ENCODE measurements around the gene STOM.

The STOM gene

DNA sequence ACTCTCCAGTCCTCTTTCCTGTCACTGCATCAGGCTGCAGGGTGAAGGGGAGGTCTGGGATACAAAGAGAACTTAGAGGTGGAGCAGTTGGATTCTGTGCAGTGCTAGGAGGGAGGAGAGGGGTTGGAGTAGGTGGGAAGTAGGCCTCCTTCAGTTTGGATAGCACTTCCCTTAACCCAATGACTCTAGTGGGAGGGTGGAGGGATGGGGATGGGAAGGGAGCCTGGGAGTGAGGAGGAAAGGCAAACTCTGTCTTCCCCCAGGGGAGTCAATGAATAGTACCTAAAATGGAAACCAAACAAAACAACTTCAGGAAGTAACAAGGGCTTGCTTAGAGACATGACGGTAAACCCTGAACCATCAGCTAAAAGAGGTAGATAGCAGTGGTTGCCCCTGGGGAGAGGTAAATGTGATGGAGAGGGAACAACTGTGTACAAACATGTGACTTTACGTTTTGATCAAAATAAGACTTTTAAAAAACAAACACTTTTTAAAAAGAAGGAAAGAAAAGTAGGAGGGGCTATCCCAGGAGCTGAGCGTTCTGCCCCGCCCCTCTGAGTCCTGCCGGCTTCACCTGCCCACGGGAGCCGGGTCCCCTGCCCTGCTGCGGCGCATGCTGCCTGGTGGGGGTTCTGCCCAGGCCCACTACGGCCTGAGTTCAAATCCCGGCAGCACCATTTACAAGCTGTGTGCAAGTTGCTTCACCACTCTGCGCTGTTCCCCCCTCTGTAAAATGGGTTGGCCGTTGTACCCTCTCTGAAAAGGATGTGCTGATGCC, 71.2 kb downstream of the STOM start:
- peak; percentile 69 for DNase-seq

DNA sequence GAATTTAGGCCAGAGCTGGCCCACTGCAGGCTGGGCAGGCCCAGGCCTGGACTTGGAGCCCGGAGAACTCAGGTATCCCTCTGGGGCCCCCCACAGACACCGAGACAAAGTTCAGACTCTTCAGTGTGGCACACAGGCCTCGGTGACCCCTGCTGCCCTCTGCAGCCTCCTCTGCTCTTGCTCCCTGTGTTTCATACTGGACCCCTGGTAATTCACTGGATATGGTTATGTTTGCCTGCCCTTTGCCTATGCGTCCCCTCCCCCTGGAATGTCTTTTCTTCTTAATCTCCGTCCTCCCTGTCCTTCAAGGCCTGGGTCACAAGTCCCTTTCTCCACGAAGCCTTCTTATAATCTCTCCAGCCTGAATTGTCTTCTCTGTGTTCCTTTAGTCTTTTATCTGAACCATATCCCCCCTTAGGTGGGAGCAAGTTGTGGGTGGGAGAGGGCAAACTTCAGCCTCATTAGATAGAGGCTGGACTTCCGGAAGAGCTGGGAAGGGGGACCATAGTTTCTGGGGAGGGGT, 72.0 kb downstream of the STOM start:
- peak; percentile 37 for DNase-seq

DNA sequence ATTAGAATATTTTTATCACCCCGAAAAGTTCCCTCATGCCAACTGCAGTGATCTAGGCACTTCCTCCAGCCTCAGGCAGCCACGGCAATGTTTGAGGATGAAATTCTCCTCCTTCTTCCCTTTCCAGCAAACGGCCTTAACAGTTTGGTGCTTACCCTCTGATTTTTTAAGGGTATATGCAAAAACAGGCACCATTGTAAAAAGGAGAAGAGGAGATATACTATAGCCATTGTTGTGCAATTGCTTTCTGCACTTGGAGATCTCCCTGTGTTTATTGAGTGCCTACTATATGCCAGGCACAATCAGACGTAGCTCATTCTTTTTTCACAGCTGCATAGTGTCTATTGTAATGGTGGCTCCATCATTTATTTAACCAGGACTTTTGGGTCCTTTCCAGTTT, 72.7 kb downstream of the STOM start:
- peak; percentile 16 for DNase-seq

DNA sequence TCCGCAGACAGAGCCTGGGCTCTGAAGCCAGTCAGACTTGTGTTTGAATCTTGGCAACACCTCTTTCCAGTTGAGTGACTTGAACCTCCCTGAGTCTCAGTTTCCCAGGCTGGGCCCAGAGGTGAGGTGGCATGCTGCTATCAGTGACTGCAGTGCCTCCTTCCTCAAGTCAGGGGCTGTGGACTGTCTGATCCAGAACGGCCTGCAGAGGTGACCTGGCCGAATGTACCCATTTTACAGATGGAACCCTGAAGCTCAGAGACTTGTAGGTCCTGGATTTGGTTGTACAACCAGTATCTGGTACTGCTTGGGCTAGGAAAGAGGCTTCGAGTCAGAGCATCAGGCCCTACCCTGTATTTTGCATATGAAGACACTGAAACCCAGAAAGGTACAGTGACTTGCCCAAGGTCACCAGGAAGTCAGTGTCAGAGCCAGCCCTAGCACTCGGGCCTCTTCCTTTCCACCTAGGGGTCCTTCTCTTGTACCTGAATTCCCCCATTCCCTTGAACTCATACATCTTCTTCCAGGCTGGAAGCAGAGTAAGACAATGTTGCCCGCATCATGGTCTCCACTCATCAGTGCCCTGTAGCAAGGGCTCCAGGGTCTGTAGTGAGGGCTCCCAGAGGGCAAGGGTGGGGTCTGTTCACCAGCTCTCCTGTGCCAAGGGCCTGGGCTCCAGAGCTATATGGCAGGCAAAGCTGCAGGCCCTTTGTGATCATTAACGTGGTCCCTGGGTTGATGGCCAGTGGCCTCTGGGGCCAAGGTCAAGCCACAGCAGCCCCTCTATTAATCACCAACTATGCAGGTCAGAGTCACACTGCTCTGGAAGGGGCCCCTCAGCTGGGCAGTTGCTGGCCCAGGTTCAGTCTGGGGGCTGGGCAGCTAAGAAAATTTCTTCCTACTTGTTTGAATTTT, 73.6 kb downstream of the STOM start:
- DNase-seq = peak; percentile 37

DNA sequence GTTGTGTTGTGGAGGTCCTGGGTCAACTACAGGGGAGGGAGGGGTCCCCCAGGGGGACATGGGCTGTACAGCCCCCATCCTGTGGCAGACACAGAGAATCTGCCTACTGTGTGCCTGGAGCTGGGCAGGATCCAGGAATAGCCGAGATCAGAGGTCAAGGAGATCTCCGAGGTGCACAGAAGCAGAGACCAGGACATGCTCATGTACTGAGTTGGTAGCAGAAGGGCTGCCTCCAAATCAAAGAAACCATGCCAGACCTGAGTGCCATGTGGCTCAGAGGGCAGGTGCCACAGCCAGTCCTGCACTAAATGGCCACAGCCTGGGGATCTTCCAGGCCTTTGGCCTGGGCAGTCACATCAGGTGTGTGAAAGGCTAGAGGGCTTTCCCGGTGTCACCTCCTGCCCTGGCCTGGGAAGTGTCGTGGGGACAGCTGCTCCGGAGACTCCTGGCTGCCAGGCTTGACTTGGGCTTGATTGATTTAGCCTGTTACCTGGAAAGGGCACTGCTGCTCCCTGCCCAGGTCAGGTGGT, 74.3 kb downstream of the STOM start:
- DNase-seq = no peak

DNA sequence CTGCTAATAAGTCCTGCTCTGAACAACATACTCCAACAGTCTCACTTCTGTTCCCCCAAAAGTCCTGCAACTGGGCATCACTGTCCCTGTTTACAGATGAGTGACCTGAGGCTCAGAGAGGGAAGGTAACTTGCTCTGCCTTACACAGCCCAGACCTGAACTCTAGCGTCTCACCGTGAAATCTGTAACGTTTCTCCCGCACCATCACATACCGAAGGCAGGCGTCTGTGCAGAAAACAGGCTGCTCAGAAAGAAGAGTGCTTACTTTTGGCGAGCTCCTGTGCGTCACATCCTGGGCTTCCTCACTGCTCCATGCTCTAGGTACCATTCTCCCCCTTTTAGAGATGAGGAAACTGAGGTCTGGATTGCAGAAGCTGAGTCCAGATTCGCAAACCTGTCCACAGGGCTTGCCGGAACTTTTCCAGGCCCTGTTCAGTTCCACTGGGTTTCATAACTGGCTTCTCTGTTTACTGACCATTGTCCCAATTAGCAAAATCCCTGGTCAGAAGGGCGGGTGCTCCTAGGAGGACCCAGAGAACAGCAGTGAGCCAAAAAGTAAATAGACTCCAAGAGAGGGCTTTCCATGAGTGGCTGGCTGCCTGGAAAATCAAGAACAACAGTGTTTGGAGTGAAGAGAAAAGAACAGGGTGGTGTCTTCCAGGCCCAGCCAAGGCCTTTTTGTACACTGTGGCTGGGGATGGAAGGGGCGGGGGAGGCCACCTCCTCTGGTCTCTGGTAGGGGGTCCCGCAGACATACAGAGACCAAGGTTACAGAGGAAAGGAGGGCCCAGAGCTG, 75.0 kb downstream of the STOM start:
- peak; percentile 47 for DNase-seq

DNA sequence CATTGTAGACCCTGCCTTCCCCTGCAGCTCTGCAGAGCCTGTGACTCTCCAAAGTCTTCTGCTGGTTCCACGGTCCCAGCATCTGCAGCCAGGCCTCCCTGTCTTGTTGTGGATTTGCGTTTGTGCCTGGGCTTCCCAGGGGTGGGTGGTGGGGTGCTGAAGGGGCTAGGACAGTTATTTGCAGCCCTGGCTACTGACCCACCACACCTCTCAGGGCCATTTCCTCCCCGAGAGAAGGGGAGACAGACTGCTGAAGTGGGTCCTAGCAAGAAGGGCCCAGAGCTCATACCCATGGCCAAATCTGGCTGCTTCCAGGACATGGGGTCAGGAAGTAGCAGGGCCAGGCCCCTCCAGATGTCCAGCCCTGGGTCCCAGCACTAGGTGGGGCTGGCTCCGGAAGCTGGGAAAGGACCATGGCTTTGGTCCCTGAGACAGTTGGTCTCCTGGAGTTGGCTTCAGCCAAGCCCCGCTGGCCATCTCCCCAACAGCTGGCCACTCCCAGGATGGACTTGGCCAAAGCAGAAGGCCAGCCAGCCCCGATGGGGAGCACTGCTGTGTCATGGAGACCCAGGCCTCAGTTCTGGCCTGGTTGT, 75.8 kb downstream of the STOM start:
- DNase-seq = peak; percentile 52

DNA sequence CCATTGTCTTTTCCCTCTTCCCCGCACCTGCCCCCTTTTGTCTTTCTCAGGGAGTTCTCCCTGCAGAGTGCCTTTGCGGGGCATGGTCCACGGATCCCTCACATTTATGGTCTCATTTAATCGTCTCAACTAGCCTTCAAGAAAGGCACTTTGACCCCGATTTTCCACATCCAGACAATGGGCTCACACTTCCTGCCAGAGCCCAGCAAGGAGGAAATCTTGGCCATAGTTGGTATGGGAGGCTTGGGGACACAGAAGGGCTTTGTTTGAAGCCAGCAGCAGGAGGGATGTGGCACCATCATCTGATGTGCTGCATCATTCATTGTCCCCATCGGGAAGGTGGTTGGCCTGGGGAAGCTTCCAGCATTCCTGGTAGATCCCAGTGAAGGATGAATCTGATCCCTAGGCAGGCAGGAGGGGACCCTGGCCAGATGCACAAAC, 77.2 kb downstream of the STOM start:
- DNase-seq = peak; percentile 32

DNA sequence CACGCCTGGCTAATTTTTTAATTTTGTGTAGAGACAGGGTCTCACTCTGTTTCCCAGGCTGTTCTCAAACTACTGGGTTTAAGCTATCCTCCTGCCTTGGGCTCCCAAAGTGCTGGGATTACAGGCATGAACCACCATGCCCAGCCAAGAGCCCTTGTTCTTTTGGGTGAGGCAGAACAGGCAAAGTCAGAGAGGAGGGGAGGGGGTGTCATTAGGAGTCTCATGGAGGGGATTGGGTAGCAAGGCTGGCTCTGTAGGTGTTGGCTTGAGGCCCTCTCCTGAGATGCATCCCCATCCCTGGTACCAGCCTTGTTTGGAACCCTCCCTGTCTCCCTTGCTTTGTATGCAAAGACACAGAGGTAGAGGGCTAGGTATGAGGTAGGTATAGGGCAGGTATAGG, 78.0 kb downstream of the STOM start:
- peak; percentile 32 for DNase-seq

DNA sequence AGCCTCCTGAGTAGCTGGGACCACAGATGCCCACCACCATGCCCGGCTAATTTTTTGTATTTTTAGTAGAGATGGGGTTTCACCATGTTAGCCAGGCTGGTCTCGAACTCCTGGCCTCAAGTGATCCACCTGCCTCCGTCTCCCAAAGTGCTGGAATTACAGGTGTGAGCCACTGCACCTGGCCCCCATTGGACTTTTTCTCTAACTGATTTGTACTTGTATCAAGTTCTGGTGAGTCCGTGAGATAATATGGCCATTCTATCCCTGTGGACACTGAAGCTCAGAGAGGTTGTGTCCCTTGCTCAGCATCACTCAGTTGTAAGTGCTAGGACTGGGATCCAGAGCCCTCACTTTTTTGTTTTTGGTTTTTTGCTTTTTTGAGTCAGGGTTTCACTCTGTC, 78.5 kb downstream of the STOM start:
- DNase-seq = peak; percentile 9

DNA sequence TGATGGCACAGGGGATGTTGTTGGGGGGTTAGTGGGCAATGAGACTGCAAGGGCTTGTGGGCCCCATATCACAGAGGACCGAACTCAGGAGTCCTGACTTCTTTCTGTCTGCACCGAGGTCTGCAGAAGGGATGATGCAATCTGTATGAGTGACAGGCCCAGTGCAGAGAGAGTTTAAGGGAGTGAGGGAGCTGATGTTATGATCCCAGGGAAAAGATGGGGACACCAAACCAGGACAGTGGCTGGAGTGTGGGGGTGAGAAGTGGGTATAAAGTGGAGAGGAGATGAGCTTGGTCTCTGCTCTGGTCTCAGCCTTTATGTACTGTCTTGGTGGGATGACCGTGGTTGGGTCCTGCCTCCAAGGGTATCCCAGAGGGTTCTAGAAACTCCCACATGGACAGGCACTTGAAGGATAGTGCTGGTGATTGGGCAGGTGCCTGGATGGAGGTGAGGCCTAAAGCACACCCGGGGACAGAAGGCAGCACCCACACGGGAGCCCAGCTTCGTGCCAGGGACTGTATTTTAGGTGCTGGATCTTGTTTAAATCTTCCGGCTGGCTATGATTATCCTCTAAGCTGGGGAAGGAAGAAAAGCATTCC, 80.2 kb downstream of the STOM start:
- DNase-seq = peak; percentile 29

DNA sequence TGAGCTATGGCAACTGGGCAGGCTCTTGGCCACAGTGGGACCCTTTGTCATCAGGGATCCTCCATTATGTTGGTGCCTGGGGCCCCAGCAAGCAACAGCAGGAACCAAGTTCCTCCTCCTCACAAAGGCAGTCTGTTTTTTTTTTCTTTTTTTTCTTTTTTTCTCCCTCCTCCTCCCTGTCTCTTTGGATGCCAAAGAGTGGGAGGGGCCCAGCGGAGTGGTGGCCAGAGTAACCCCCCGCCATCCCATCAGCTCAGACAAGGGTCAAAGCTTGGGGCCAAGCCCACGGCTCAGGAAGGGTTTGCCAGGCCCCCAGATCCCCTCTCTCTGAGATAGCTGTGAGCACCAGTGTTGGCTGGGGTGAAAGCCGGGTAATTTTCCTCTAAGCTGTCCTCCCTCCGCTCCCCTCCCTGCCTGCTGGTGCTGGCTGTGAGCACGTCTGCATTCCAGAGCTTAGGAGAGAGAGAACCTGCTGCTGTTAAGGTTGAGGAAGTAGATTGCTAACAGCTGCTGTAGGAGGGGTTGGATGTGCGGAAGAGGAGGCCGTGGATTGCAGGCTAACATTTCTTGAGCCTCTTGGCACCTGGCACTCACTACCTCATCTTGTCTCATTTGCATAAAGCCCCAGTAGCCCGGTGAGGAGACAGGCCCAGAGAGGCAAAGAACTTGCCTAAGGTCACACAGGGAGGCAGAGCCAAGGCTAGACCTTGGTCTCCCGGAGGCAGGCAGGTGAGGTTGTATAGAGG, 80.9 kb downstream of the STOM start:
- DNase-seq = peak; percentile 73
